Kidney (tissue), 14 donors: ENCODE results near the gene ERC2. TPM values are rescaled to one million over a fixed set of nuclear protein-coding genes. Genes with fewer than 3 reads are reported as not detected.

Experiments used
- DNase-seq, 5 donors: peaks; one replicate each; pipeline ENCODE4 v3.0.0-alpha.2; 2013 to 2020
- FAIRE-seq: peaks from 2 replicates; lab custom pipeline; 2012; peaks lifted over from hg19 to GRCh38; lab: Jason Lieb, UNC
- H3K27ac ChIP-seq, 2 donors: one replicate each; pipeline ENCODE4 v1.7.0; 2013; ENCODE audit warnings: low read depth in 2 of 2, low read length in 2 of 2, inconsistent platforms in 1 of 2
- H3K27me3 ChIP-seq: one replicate; pipeline ENCODE4 v1.7.1; 2013; ENCODE audit warnings: low read length, inconsistent platforms; ENCODE audit not compliant: control insufficient read depth, insufficient read depth
- H3K36me3 ChIP-seq, 3 donors: one replicate each; pipeline versions ENCODE4 v1.7.0 to v1.7.1; 2013; ENCODE audit warnings: low read length in 3 of 3, control low read depth in 1 of 3, inconsistent platforms in 1 of 3; ENCODE audit not compliant: insufficient read depth in 3 of 3, control insufficient read depth in 2 of 3
- H3K4me1 ChIP-seq, 3 donors: one replicate each; pipeline versions ENCODE4 v1.7.0 to v1.7.1; 2013; ENCODE audit warnings: low read length in 3 of 3, inconsistent platforms in 1 of 3, low read depth in 1 of 3; ENCODE audit not compliant: control insufficient read depth in 2 of 3, insufficient read depth in 2 of 3
- H3K4me3 ChIP-seq, 3 donors: one replicate each; pipeline versions ENCODE4 v1.7.0 to v1.8.1; 2013; ENCODE audit warnings: low read length in 3 of 3, control low read depth in 1 of 3, inconsistent platforms in 1 of 3
- H3K9ac ChIP-seq, 3 donors: one replicate each; pipeline versions ENCODE4 v1.7.0 to v1.7.1; 2013; ENCODE audit warnings: low read length in 3 of 3, control low read depth in 1 of 3, inconsistent platforms in 1 of 3
- H3K9me3 ChIP-seq, 3 donors: one replicate each; pipeline versions ENCODE4 v1.7.0 to v1.7.1; 2013; ENCODE audit warnings: low read length in 3 of 3, control low read depth in 1 of 3, inconsistent platforms in 1 of 3; ENCODE audit not compliant: control insufficient read depth in 2 of 3, insufficient read depth in 1 of 3
- CTCF ChIP-seq: IDR thresholded peaks from 3 replicates; pipeline ENCODE4 v1.5.1; 2012; ENCODE audit warnings: mild to moderate bottlenecking, moderate library complexity, borderline replicate concordance; ENCODE audit not compliant: insufficient read depth; ENCODE audit errors: extremely low read depth
- intact Hi-C: fragments of 100-400 bp; cut with DNase I; formaldehyde crosslinking; loops from one replicate; pipeline ENCODE4 v1.11.1; 2022
- polyA plus RNA-seq: library from polyadenylated mRNA; stranded (reverse); fragments of 350-450 nt; fragmentation: Illumina TruSeq; extraction: RNeasy Lipid Tissue Mini Kit (QIAGEN cat#74804); gene quantifications from one replicate; pipeline ENCODE4 v1.2.3, GENCODE V29; 2014; ENCODE audit warnings: low read depth, low replicate concordance; ENCODE audit not compliant: insufficient read depth
- total RNA-seq: library from RNA; stranded (reverse); fragmentation: NEBNext Ultra II Directional; extraction: Animal tissue kit (Norgen Biotek cat#: 25700); gene quantifications from one replicate; pipeline ENCODE4 v1.2.1, GENCODE V29; 2021
- donor health status: control.
- donor health status: control.
- donor health status: control.
- donor health status: control.
- donor health status: control.
- donor health status: DM: yes; HTN: yes; CAD: no.
- donor health status: Normal renal cell carcinoma (clear cell type).

Gene ERC2
- total and polyA plus RNA-seq, 2 donors from 2014 or later = 0.92 to 3.8 TPM

- no peaks in the 10 kb centered on the region for H3K4me1 ChIP-seq
- no peak overlapping the region for H3K27ac ChIP-seq
- H3K9ac ChIP-seq = no peak overlapping the region
- H3K36me3 ChIP-seq = no peaks in the 10 kb centered on the region
- no peak overlapping the region for H3K4me3 ChIP-seq
- intact Hi-C loops = no loop called here
- no peak for TF ChIP-seq CTCF
- FAIRE-seq (no peak), DNase-seq (no peak)
- no peaks in the 10 kb centered on the region for H3K9me3 ChIP-seq
- H3K27me3 ChIP-seq = no peaks in the 10 kb centered on the region
Measured at GRCh38 chr3:56422316-56422715, 46.0 kb downstream of the ERC2 start.

GRCh38 chr3:56421205-56421604 is 47.1 kb downstream of the ERC2 start:
- no peak for TF ChIP-seq CTCF
- Histone ChIP-seq H3K9me3 (no peaks in the 10 kb centered on the region), H3K36me3 (no peaks in the 10 kb centered on the region), H3K27ac (no peak overlapping the region), H3K27me3 (no peaks in the 10 kb centered on the region), H3K4me1 (no peaks in the 10 kb centered on the region), H3K4me3 (no peak overlapping the region), H3K9ac (no peak overlapping the region)
- FAIRE-seq (no peak), DNase-seq (no peak)
- intact Hi-C loops = no loop called here

GRCh38 chr3:56415652-56416051 is 52.6 kb downstream of the ERC2 start:
- no peak for DNase-seq
- no peaks in the 10 kb centered on the region for H3K36me3 ChIP-seq
- no peak overlapping the region for H3K27ac ChIP-seq
- no peak for FAIRE-seq
- no peaks in the 10 kb centered on the region for H3K9me3 ChIP-seq
- intact Hi-C loops = no loop called here
- H3K4me1 ChIP-seq = no peaks in the 10 kb centered on the region
- no peak overlapping the region for H3K9ac ChIP-seq
- H3K27me3 ChIP-seq = no peaks in the 10 kb centered on the region
- H3K4me3 ChIP-seq = no peak overlapping the region
- TF ChIP-seq CTCF = no peak

DNA sequence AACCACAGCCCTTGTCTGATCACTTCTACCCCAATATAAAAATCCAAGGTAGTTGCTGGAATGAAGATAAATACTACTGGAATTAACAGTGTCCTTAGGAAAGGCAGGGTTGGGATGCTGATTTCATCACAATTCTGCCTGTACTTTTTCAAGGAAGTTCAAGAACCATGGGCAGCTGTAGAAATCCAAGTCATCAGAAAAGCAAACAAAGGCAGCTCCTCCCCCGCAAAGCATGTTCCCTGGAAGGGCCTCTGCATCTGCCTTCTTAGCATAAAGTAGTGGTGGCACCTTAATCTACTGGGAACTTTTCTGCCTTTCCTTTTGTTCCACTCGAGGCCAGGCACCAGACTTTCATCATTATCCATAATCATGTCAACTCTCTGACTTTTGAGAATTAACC is 54.4 kb downstream of the ERC2 start:
- intact Hi-C loops = no loop called here
- Histone ChIP-seq H3K4me3 (no peak overlapping the region), H3K9ac (no peak overlapping the region), H3K9me3 (no peaks in the 10 kb centered on the region), H3K36me3 (no peaks in the 10 kb centered on the region), H3K4me1 (no peaks in the 10 kb centered on the region), H3K27me3 (no peaks in the 10 kb centered on the region), H3K27ac (no peak overlapping the region)
- TF ChIP-seq CTCF = no peak
- FAIRE-seq (no peak), DNase-seq (peak in 3 of 5 donors; percentile 17 to 37 (median 18))
